ENCODE data around the gene DCBLD1. TPM values are rescaled to one million over a fixed set of nuclear protein-coding genes. Genes with fewer than 3 reads are reported as not detected.

Gene DCBLD1
- total RNA-seq, 3 donors from 2014 or later (not counting 1 experiment from before 2014, with no cell fraction given), result 8.4 to 16.1 (median 13.0) TPM

DNA sequence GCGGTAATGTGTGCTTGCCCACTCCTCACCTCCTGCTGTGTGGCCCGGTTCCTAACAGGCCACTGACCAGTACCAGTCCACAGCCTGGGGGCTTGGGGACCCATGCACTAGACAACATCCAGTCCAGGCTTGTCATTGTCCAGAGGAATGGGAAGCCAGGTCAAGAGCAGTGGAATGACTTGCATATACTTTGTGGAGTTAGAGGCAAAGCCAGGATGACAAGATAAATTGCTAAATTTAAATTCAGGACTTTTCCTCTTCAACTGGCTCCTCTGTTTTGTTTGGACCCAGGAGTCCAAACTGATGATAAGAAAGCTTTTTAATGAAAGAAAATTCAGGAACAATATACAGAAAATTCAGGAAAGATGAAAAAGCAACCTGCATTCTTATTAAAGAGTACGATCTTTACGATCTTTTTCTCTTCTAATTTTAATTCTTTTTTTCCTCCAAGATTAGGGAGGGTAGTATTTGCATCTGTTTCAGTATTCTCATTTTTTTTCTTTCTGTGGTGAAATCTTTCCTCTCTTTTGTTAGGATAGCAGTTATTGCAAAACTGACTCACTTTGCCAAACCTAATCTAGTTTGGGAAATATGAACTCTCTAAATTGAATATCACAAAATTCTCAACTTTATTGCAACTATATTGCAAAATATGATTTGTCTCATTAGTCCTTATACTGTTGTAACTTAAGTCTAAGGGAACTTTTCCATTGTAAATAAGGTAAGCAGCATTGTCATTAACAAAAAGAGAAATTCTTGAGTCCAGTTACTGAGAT, 48.2 kb downstream of the DCBLD1 start:
- WGBS (ENCODE audit: insufficient coverage), result 98% methylated on average over 2 of the region's 4 CpGs
- Histone ChIP-seq H3K27ac (ENCODE audit: low read length) (no peak overlapping the region), H3K9me3 (ENCODE audit: control insufficient read depth, insufficient read depth, low read length) (no peaks in the 10 kb centered on the region), H3K36me3 (ENCODE audit: control insufficient read depth, insufficient read depth, low read length) (no peaks in the 10 kb centered on the region), H3K27me3 (ENCODE audit: control insufficient read depth, insufficient read depth, low read length) (no peaks in the 10 kb centered on the region), H3K4me3 (ENCODE audit: low read length) (no peak overlapping the region), H3K4me1 (ENCODE audit: control insufficient read depth, insufficient read depth, low read length) (no peaks in the 10 kb centered on the region)
- no peak overlapping the region for H3K4me3 Mint-ChIP-seq
- ATAC-seq (no peak), DNase-seq (no peak)
- H3K27me3 Mint-ChIP-seq (ENCODE audit: low read depth in 2 of 2), result no peaks in the 10 kb centered on the region
- H3K9me3 Mint-ChIP-seq, result no peaks in the 10 kb centered on the region
- peaks cover 8% of the 10 kb centered on the region for H3K36me3 Mint-ChIP-seq
- peaks cover 0 to 11% of the 10 kb centered on the region in 2 donors for H3K4me1 Mint-ChIP-seq
- no peak overlapping the region for H3K27ac Mint-ChIP-seq
- TF ChIP-seq, protein P1, sequence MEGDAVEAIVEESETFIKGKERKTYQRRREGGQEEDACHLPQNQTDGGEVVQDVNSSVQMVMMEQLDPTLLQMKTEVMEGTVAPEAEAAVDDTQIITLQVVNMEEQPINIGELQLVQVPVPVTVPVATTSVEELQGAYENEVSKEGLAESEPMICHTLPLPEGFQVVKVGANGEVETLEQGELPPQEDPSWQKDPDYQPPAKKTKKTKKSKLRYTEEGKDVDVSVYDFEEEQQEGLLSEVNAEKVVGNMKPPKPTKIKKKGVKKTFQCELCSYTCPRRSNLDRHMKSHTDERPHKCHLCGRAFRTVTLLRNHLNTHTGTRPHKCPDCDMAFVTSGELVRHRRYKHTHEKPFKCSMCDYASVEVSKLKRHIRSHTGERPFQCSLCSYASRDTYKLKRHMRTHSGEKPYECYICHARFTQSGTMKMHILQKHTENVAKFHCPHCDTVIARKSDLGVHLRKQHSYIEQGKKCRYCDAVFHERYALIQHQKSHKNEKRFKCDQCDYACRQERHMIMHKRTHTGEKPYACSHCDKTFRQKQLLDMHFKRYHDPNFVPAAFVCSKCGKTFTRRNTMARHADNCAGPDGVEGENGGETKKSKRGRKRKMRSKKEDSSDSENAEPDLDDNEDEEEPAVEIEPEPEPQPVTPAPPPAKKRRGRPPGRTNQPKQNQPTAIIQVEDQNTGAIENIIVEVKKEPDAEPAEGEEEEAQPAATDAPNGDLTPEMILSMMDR (IDR thresholded peaks at IDR 0.05), result no peak
- intact Hi-C loops (cut with micrococcal nuclease), result no loop called here

DNA sequence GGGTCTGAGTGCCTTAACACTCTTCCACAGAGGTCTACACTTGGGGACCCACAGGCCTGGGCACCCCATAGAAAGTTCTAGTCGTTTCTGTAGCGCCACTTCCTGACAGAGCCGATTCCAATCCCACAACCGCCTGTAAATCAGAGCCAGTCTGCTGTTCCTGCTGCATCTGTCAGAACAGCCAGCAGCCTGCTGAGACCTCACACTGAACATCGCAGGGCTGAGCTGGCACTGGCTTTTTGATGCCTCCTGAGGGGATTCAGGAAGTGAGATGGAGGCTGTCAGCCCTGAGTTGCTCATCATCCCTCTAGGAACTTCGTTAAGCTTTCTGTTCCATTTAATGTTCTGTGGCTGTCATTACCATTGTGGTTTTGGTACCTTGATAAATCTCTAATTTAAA, 48.9 kb downstream of the DCBLD1 start:
- ATAC-seq (no peak), DNase-seq (no peak)
- WGBS (ENCODE audit: insufficient coverage), result 44% methylated on average over 6 of the region's 6 CpGs
- Mint-ChIP-seq H3K27ac (no peak overlapping the region), H3K27me3 (ENCODE audit: low read depth in 2 of 2) (no peaks in the 10 kb centered on the region), H3K4me3 (no peak overlapping the region), H3K9me3 (no peaks in the 10 kb centered on the region), H3K4me1 (peaks cover 0 to 11% of the 10 kb centered on the region in 2 donors), H3K36me3 (peaks cover 8% of the 10 kb centered on the region)
- Histone ChIP-seq H3K4me1 (ENCODE audit: control insufficient read depth, insufficient read depth, low read length) (no peaks in the 10 kb centered on the region), H3K27me3 (ENCODE audit: control insufficient read depth, insufficient read depth, low read length) (no peaks in the 10 kb centered on the region), H3K9me3 (ENCODE audit: control insufficient read depth, insufficient read depth, low read length) (no peaks in the 10 kb centered on the region), H3K27ac (ENCODE audit: low read length) (no peak overlapping the region), H3K4me3 (ENCODE audit: low read length) (no peak overlapping the region), H3K36me3 (ENCODE audit: control insufficient read depth, insufficient read depth, low read length) (no peaks in the 10 kb centered on the region)
- TF ChIP-seq, protein P1 (IDR thresholded peaks at IDR 0.05), result no peak
- intact Hi-C loops (cut with micrococcal nuclease), result no loop called here

DNA sequence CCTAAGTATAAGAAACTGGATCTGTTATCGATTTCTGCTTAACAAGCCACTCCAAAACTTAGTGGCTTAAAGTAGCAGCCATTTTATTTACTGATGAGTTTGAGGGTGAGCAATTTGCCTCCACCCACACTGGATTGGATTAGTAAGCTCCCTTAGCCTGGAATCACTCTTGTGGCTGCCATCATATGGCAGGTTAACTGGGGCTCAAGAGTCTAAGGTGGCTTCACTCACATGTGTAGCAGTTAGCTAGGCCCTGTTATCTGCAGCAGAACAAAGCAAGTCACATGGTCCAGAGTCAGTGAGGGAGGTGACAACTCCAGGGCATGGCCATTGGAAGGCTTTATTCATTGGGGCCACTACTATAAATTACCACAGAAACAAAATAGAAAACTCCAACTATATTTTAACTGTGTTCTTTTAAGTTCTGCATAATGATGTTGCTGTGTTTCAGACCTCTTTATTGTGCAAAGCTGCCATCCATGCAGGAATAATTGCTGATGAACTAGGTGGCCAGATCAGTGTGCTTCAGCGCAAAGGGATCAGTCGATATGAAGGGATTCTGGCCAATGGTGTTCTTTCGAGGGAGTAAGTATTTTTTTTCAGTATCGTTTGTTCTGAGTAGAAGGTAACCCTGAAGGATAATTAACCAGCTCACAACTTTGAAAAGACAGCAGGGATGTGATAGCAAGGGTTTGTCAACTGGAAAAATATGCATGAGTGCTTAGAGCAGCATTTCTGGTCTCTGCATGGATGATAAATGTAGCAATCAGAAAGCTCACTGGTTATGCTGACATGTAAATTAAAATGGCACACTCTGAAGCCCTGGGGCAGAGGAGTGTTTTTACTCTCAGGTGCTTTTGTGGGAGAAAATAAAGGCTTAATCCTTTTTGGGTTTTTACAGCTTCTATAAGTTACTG, 49.6 kb downstream of the DCBLD1 start:
- H3K4me1 ChIP-seq (ENCODE audit: control insufficient read depth, insufficient read depth, low read length), result no peaks in the 10 kb centered on the region
- intact Hi-C loops (cut with micrococcal nuclease), result no loop called here
- no peaks in the 10 kb centered on the region for H3K9me3 ChIP-seq (ENCODE audit: control insufficient read depth, insufficient read depth, low read length)
- H3K36me3 ChIP-seq (ENCODE audit: control insufficient read depth, insufficient read depth, low read length), result no peaks in the 10 kb centered on the region
- no peak overlapping the region for H3K27ac Mint-ChIP-seq
- no peak overlapping the region for H3K4me3 Mint-ChIP-seq
- 98% methylated on average over 5 of the region's 5 CpGs for WGBS (ENCODE audit: insufficient coverage)
- no peak for DNase-seq
- H3K4me3 ChIP-seq (ENCODE audit: low read length), result no peak overlapping the region
- no peaks in the 10 kb centered on the region for H3K27me3 Mint-ChIP-seq (ENCODE audit: low read depth in 2 of 2)
- no peaks in the 10 kb centered on the region for H3K27me3 ChIP-seq (ENCODE audit: control insufficient read depth, insufficient read depth, low read length)
- ATAC-seq, result no peak
- peaks cover 8% of the 10 kb centered on the region for H3K36me3 Mint-ChIP-seq
- TF ChIP-seq, protein P1 (IDR thresholded peaks at IDR 0.05), result no peak
- peaks cover 0 to 11% of the 10 kb centered on the region in 2 donors for H3K4me1 Mint-ChIP-seq
- H3K9me3 Mint-ChIP-seq, result no peaks in the 10 kb centered on the region
- no peak overlapping the region for H3K27ac ChIP-seq (ENCODE audit: low read length)
